ENCODE data around the gene ISOC1. TPM values are rescaled to one million over a fixed set of nuclear protein-coding genes. Genes with fewer than 3 reads are reported as not detected.

ISOC1 gene
- 14.0 and 15.3 TPM in 2 replicates for total RNA-seq (2014; rRNA removed)
- 5.2 TPM for polyA plus RNA-seq (2012)

GRCh38 chr5:129094087-129094923, at the start of gene ISOC1:
ISOC1 (plus strand) TSS chr5:129094749; CDS start chr5:129094767, 18 bp downstream.
- peak; percentile 82 for DNase-seq (ENCODE audit: low read depth)

- peak; percentile 1 for DNase-seq (ENCODE audit: low read depth)
Observed at GRCh38 chr5:129046151-129046550, 48.4 kb upstream of the ISOC1 start.

- DNase-seq (ENCODE audit: low read depth): no peak
Observed at GRCh38 chr5:129048509-129048908, 46.0 kb upstream of the ISOC1 start.

- DNase-seq (ENCODE audit: low read depth): no peak
Observed at GRCh38 chr5:129049126-129049799, 45.3 kb upstream of the ISOC1 start.

GRCh38 chr5:129051283-129051682, 43.3 kb upstream of the ISOC1 start:
- no peak for DNase-seq (ENCODE audit: low read depth)

GRCh38 chr5:129053438-129053837, 41.1 kb upstream of the ISOC1 start:
- DNase-seq (ENCODE audit: low read depth): no peak

GRCh38 chr5:129057329-129057728, 37.2 kb upstream of the ISOC1 start:
- DNase-seq (ENCODE audit: low read depth): no peak

GRCh38 chr5:129061849-129062248, 32.7 kb upstream of the ISOC1 start:
- no peak for DNase-seq (ENCODE audit: low read depth)

- DNase-seq (ENCODE audit: low read depth): peak; percentile 8
Observed at GRCh38 chr5:129063483-129064113, 31.0 kb upstream of the ISOC1 start.

- DNase-seq (ENCODE audit: low read depth): no peak
Observed at GRCh38 chr5:129065721-129066120, 28.8 kb upstream of the ISOC1 start.

- no peak for DNase-seq (ENCODE audit: low read depth)
Observed at GRCh38 chr5:129067745-129068144, 26.8 kb upstream of the ISOC1 start.

GRCh38 chr5:129069292-129069691, 25.3 kb upstream of the ISOC1 start:
- no peak for DNase-seq (ENCODE audit: low read depth)

GRCh38 chr5:129073111-129073510, 21.4 kb upstream of the ISOC1 start:
- DNase-seq (ENCODE audit: low read depth): no peak

GRCh38 chr5:129074903-129075302, 19.6 kb upstream of the ISOC1 start:
- DNase-seq (ENCODE audit: low read depth): peak; percentile 1

- DNase-seq (ENCODE audit: low read depth): no peak
Observed at GRCh38 chr5:129077433-129078075, 17.0 kb upstream of the ISOC1 start.

GRCh38 chr5:129078247-129078646, 16.3 kb upstream of the ISOC1 start:
- DNase-seq (ENCODE audit: low read depth): no peak

- DNase-seq (ENCODE audit: low read depth): no peak
Observed at GRCh38 chr5:129078660-129079059, 15.9 kb upstream of the ISOC1 start.

GRCh38 chr5:129079496-129079895, 15.1 kb upstream of the ISOC1 start:
- no peak for DNase-seq (ENCODE audit: low read depth)

GRCh38 chr5:129080766-129081165, 13.8 kb upstream of the ISOC1 start:
- DNase-seq (ENCODE audit: low read depth): no peak

GRCh38 chr5:129082225-129083136, 12.1 kb upstream of the ISOC1 start:
- no peak for DNase-seq (ENCODE audit: low read depth)

All from LHCN-M2 (cell line).